OCI-LY3 (cell line): ENCODE results near the gene COG1.

Experiments
- EZH2phosphoT487 ChIP-seq: fragments of 200-600 bp; shearing (Covaris generic); IDR thresholded peaks from 2 replicates; pipeline ENCODE4 v1.6.1; 2018; ENCODE audit warnings: antibody characterized with exemption, mixed run types, low read depth
- TF ChIP-seq, protein P1 (sequence below): fragments of 200-600, 300-600 bp; sonication (generic); IDR thresholded peaks from 2 replicates; pipeline ENCODE4 v1.5.1; 2014; ENCODE audit warnings: antibody characterized with exemption, low read length, low read depth

DNA sequence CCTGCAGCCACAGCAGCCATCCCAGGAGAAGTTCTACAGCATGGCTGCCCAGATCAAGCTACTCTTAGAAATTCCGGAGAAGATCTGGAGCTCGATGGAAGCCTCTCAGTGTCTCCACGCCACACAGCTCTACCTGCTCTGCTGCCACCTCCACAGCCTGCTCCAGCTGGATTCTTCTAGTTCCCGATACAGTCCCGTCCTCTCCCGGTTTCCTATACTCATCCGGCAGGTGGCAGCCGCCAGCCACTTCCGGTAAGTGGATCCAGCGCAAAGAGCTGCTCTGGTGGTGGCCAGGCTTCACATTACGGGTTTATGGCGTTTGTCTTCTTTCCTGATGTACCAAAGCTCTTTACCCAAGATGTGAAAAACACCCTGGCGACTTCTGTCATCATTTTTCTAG lies 3.6 kb downstream of the COG1 start:
- TF ChIP-seq, protein P1, sequence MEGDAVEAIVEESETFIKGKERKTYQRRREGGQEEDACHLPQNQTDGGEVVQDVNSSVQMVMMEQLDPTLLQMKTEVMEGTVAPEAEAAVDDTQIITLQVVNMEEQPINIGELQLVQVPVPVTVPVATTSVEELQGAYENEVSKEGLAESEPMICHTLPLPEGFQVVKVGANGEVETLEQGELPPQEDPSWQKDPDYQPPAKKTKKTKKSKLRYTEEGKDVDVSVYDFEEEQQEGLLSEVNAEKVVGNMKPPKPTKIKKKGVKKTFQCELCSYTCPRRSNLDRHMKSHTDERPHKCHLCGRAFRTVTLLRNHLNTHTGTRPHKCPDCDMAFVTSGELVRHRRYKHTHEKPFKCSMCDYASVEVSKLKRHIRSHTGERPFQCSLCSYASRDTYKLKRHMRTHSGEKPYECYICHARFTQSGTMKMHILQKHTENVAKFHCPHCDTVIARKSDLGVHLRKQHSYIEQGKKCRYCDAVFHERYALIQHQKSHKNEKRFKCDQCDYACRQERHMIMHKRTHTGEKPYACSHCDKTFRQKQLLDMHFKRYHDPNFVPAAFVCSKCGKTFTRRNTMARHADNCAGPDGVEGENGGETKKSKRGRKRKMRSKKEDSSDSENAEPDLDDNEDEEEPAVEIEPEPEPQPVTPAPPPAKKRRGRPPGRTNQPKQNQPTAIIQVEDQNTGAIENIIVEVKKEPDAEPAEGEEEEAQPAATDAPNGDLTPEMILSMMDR, result no peak
- no peak for TF ChIP-seq EZH2phosphoT487
